ENCODE results near the gene RABGEF1. TPM values are rescaled to one million over a fixed set of nuclear protein-coding genes. Genes with fewer than 3 reads are reported as not detected.

RABGEF1 gene
- total and polyA plus RNA-seq, 9 of the 15 experiments (the other 6 are each of a cell fraction or from before 2014, with no cell fraction given): 7.0 to 29.3 (median 20.5) TPM

GRCh38 chr7:66844552-66845378 is 104.2 kb downstream of the RABGEF1 start (continued):
- TF ChIP-seq PHF21A (IDR thresholded peaks at IDR 0.05; ENCODE audit: borderline replicate concordance, low read depth) (no peak), EGR1 (conservative IDR thresholded peaks at IDR 0.05) (no peak; the same call in 1 of the 2 replicates), ZNF449 (CRISPR knock-in tag; IDR thresholded peaks at IDR 0.05) (no peak), POLR2AphosphoS5 (IDR thresholded peaks at IDR 0.05; ENCODE audit: control insufficient read depth, insufficient read depth, low read depth, low read length) (peak; percentile 94), MXD1 (CRISPR knock-in tag; IDR thresholded peaks at IDR 0.05; ENCODE audit: borderline replicate concordance, poor library complexity, severe bottlenecking) (no peak), ARNT (IDR thresholded peaks at IDR 0.05) (no peak), CCNT2 (IDR thresholded peaks at IDR 0.05; ENCODE audit: borderline replicate concordance, extremely low read depth, insufficient read length, low read depth, low read length) (peak; percentile 67), KDM4B (IDR thresholded peaks at IDR 0.05; ENCODE audit: borderline replicate concordance in 2 of 2, low read depth in 1 of 2) (0 out of 4 replicates have a peak, but pooled peaks of 1 of the 2 experiments have one; percentile 27), ZNF12 (CRISPR knock-in tag; IDR thresholded peaks at IDR 0.05) (no peak), POLR2H (tag; IDR thresholded peaks at IDR 0.05; ENCODE audit: low read depth) (peak; percentile 94), ETS2 (tag; IDR thresholded peaks at IDR 0.05; ENCODE audit: borderline replicate concordance, poor library complexity, severe bottlenecking) (no peak), GATA2 (CRISPR knock-in tag; IDR thresholded peaks at IDR 0.05) (no peak), STAG1 (CRISPR knock-in tag; IDR thresholded peaks at IDR 0.05; ENCODE audit: borderline replicate concordance) (no peak), RB1 (IDR thresholded peaks at IDR 0.05; ENCODE audit: low read depth) (peak; percentile 91), NBN (IDR thresholded peaks at IDR 0.05; ENCODE audit: low read depth) (peak; percentile 100), RNF2 (IDR thresholded peaks at IDR 0.05) (no peak; the same call in 1 of the 2 replicates), NCOA6 (IDR thresholded peaks at IDR 0.05) (no peak), KLF1 (tag; IDR thresholded peaks at IDR 0.05) (peak; percentile 79; the same call in 1 of the 2 replicates), SMAD3 (CRISPR knock-in tag; conservative IDR thresholded peaks at IDR 0.05) (no peak; the same call in 1 of the 2 replicates), CREM (IDR thresholded peaks at IDR 0.05; ENCODE audit: low read depth) (peak; percentile 100), HMG20A (CRISPR knock-in tag; conservative IDR thresholded peaks at IDR 0.05) (no peak), POLR3A (IDR thresholded peaks at IDR 0.05; ENCODE audit: borderline replicate concordance, extremely low read depth, insufficient read depth, insufficient read length) (no peak), ZNF143 (CRISPR knock-in tag; IDR thresholded peaks at IDR 0.05) (no peak), TAF15 (IDR thresholded peaks at IDR 0.05; ENCODE audit: low read depth, low read length) (no peak), IRF1 (CRISPR knock-in tag; IDR thresholded peaks at IDR 0.05; ENCODE audit: borderline replicate concordance) (no peak)
